Natural killer cell treated with Interleukin-12 subunit alpha and Interleukin-12 subunit beta and Interleukin-15 and Interleukin-18, amount 100 ng/mL, for 72 hours (primary cell): ENCODE results near the gene GALNT18. TPM values are rescaled to one million over a fixed set of nuclear protein-coding genes. Genes with fewer than 3 reads are reported as not detected.

Experiments used
- ATAC-seq, 2 donors: fragments of 150-1000 bp; cut with Tn5 transposase in 1 of 2; sonication (Bioruptor Pico), chemical (Tn5 transposase) in 1 of 2; 2 replicates each; pipeline ENCODE4 v1.10.0; 2021
- DNase-seq: peaks from one replicate; pipeline ENCODE4 v3.0.0; 2022; ENCODE audit warnings: low spot score
- H3K27ac Mint-ChIP-seq, 2 donors: 1 replicate in 1 of 2; 2 replicates in 1 of 2; pipeline ENCODE4 v1.8.0; 2022; ENCODE audit warnings: mixed read lengths in 2 of 2, mild to moderate bottlenecking in 1 of 2, moderate library complexity in 1 of 2
- H3K27me3 Mint-ChIP-seq, 2 donors: 1 replicate in 1 of 2; 2 replicates in 1 of 2; pipeline ENCODE4 v1.8.0; 2022; ENCODE audit warnings: mixed read lengths in 2 of 2
- H3K36me3 Mint-ChIP-seq: one replicate; pipeline ENCODE4 v1.8.0; 2022; ENCODE audit warnings: mixed read lengths
- H3K4me1 Mint-ChIP-seq, 2 donors: 1 replicate in 1 of 2; 2 replicates in 1 of 2; pipeline ENCODE4 v1.8.0; 2022; ENCODE audit warnings: low read depth in 2 of 2, mixed read lengths in 2 of 2, mild to moderate bottlenecking in 1 of 2
- H3K4me3 Mint-ChIP-seq: one replicate; pipeline ENCODE4 v1.8.0; 2022; ENCODE audit warnings: mixed read lengths
- H3K9me3 Mint-ChIP-seq: 2 replicates; pipeline ENCODE4 v1.8.0; 2022; ENCODE audit warnings: mixed read lengths
- total RNA-seq, 2 donors: library from RNA; stranded (reverse); gene quantifications; one replicate each; pipeline ENCODE4 v1.2.3, GENCODE V29; 2022

GALNT18 gene
- total RNA-seq, 2 donors from 2014 or later: 0.29 to 0.73 TPM

- Mint-ChIP-seq H3K27me3 (peaks cover 11 to 12% of the 10 kb centered on the region in 2 donors), H3K4me3 (no peak overlapping the region), H3K36me3 (peaks cover 9% of the 10 kb centered on the region), H3K4me1 (peaks cover 4 to 9% of the 10 kb centered on the region in 2 donors), H3K27ac (no peak overlapping the region), H3K9me3 (peaks cover 7% of the 10 kb centered on the region)
- ATAC-seq (no peak), DNase-seq (no peak)
Measured at GRCh38 chr11:11251394-11251970, 370.3 kb downstream of the GALNT18 start.

- H3K4me1 Mint-ChIP-seq: peaks cover 8 to 12% of the 10 kb centered on the region in 2 donors
- no peak overlapping the region for H3K4me3 Mint-ChIP-seq
- peaks cover 10% of the 10 kb centered on the region for H3K9me3 Mint-ChIP-seq
- no peak overlapping the region for H3K27ac Mint-ChIP-seq
- no peak for ATAC-seq
- H3K36me3 Mint-ChIP-seq: peaks cover 9% of the 10 kb centered on the region
- peaks cover 8 to 11% of the 10 kb centered on the region in 2 donors for H3K27me3 Mint-ChIP-seq
- DNase-seq: no peak
Measured at GRCh38 chr11:11250470-11250869, 371.3 kb downstream of the GALNT18 start.

- Mint-ChIP-seq H3K9me3 (peaks cover 10% of the 10 kb centered on the region), H3K4me3 (no peak overlapping the region), H3K36me3 (peaks cover 9% of the 10 kb centered on the region), H3K4me1 (peaks cover 8 to 12% of the 10 kb centered on the region in 2 donors), H3K27me3 (peaks cover 8 to 13% of the 10 kb centered on the region in 2 donors), H3K27ac (no peak overlapping the region)
- no peak for ATAC-seq
- DNase-seq: no peak
Measured at GRCh38 chr11:11247576-11247975, 374.2 kb downstream of the GALNT18 start.

- Mint-ChIP-seq H3K9me3 (peaks cover 10% of the 10 kb centered on the region), H3K4me3 (no peak overlapping the region), H3K36me3 (peaks cover 9% of the 10 kb centered on the region), H3K27ac (no peak overlapping the region), H3K4me1 (peaks cover 8 to 12% of the 10 kb centered on the region in 2 donors), H3K27me3 (peaks cover 6 to 13% of the 10 kb centered on the region in 2 donors)
- ATAC-seq: no peak
- DNase-seq: no peak
Measured at GRCh38 chr11:11247086-11247485, 374.7 kb downstream of the GALNT18 start.

- Mint-ChIP-seq H3K4me1 (peaks cover 8 to 12% of the 10 kb centered on the region in 2 donors), H3K4me3 (no peak overlapping the region), H3K9me3 (peaks cover 11% of the 10 kb centered on the region), H3K27ac (no peak overlapping the region), H3K36me3 (peaks cover 9% of the 10 kb centered on the region), H3K27me3 (peaks cover 0 to 11% of the 10 kb centered on the region in 2 donors)
- ATAC-seq: no peak
- DNase-seq: no peak
Measured at GRCh38 chr11:11246166-11246565, 375.6 kb downstream of the GALNT18 start.

GRCh38 chr11:11245453-11245852 lies 376.4 kb downstream of the GALNT18 start:
- Mint-ChIP-seq H3K36me3 (peaks cover 9% of the 10 kb centered on the region), H3K9me3 (peaks cover 12% of the 10 kb centered on the region), H3K27ac (no peak overlapping the region), H3K4me1 (peaks cover 8 to 12% of the 10 kb centered on the region in 2 donors), H3K4me3 (no peak overlapping the region), H3K27me3 (peaks cover 0 to 11% of the 10 kb centered on the region in 2 donors)
- no peak for ATAC-seq
- DNase-seq: no peak

GRCh38 chr11:11244470-11245080 lies 377.2 kb downstream of the GALNT18 start:
- H3K9me3 Mint-ChIP-seq: peaks cover 12% of the 10 kb centered on the region
- H3K36me3 Mint-ChIP-seq: peaks cover 9% of the 10 kb centered on the region
- ATAC-seq: no peak
- peaks cover 8 to 12% of the 10 kb centered on the region in 2 donors for H3K4me1 Mint-ChIP-seq
- H3K27me3 Mint-ChIP-seq: peaks cover 0 to 11% of the 10 kb centered on the region in 2 donors
- no peak overlapping the region for H3K27ac Mint-ChIP-seq
- DNase-seq: no peak
- no peak overlapping the region for H3K4me3 Mint-ChIP-seq

- peaks cover 0 to 11% of the 10 kb centered on the region in 2 donors for H3K27me3 Mint-ChIP-seq
- peak in 1 of 2 donors; percentile 40 for ATAC-seq
- no peak for DNase-seq
- peaks cover 8 to 12% of the 10 kb centered on the region in 2 donors for H3K4me1 Mint-ChIP-seq
- H3K27ac Mint-ChIP-seq: no peak overlapping the region
- peaks cover 12% of the 10 kb centered on the region for H3K9me3 Mint-ChIP-seq
- H3K4me3 Mint-ChIP-seq: no peak overlapping the region
- peaks cover 9% of the 10 kb centered on the region for H3K36me3 Mint-ChIP-seq
Measured at GRCh38 chr11:11243590-11244469, 378.0 kb downstream of the GALNT18 start.

- peaks cover 12% of the 10 kb centered on the region for H3K9me3 Mint-ChIP-seq
Measured at GRCh38 chr11:11243209-11243589, 378.6 kb downstream of the GALNT18 start.

GRCh38 chr11:11241284-11241683 lies 380.5 kb downstream of the GALNT18 start:
- peaks cover 0 to 11% of the 10 kb centered on the region in 2 donors for H3K27me3 Mint-ChIP-seq
- no peak overlapping the region for H3K4me3 Mint-ChIP-seq
- no peak for DNase-seq
- peaks cover 3% of the 10 kb centered on the region for H3K9me3 Mint-ChIP-seq
- no peak overlapping the region for H3K27ac Mint-ChIP-seq
- no peak for ATAC-seq
- peaks cover under 1 to 2% of the 10 kb centered on the region in 2 donors for H3K4me1 Mint-ChIP-seq
- H3K36me3 Mint-ChIP-seq: no peaks in the 10 kb centered on the region

More at GRCh38 chr11:11243209-11243589, 378.6 kb downstream of the GALNT18 start:
- peaks cover 0 to 11% of the 10 kb centered on the region in 2 donors for H3K27me3 Mint-ChIP-seq
- peaks cover 8 to 12% of the 10 kb centered on the region in 2 donors for H3K4me1 Mint-ChIP-seq
- DNase-seq (no peak), ATAC-seq (no peak)
- H3K36me3 Mint-ChIP-seq: peaks cover 9% of the 10 kb centered on the region
- no peak overlapping the region for H3K4me3 Mint-ChIP-seq
- no peak overlapping the region for H3K27ac Mint-ChIP-seq

GRCh38 chr11:11239959-11240358 lies 381.8 kb downstream of the GALNT18 start:
- H3K9me3 Mint-ChIP-seq: peaks cover 2% of the 10 kb centered on the region
- peaks cover 0 to 11% of the 10 kb centered on the region in 2 donors for H3K27me3 Mint-ChIP-seq
- no peak overlapping the region for H3K4me3 Mint-ChIP-seq
- DNase-seq (no peak), ATAC-seq (no peak)
- H3K4me1 Mint-ChIP-seq: no peaks in the 10 kb centered on the region
- no peaks in the 10 kb centered on the region for H3K36me3 Mint-ChIP-seq
- no peak overlapping the region for H3K27ac Mint-ChIP-seq

GRCh38 chr11:11237070-11237832 lies 384.6 kb downstream of the GALNT18 start:
- Mint-ChIP-seq H3K27me3 (peaks cover 0 to 5% of the 10 kb centered on the region in 2 donors), H3K4me1 (no peaks in the 10 kb centered on the region), H3K9me3 (peaks cover 2% of the 10 kb centered on the region), H3K4me3 (no peak overlapping the region), H3K36me3 (no peaks in the 10 kb centered on the region), H3K27ac (no peak overlapping the region)
- DNase-seq (no peak), ATAC-seq (no peak)

GRCh38 chr11:11236498-11237059 lies 385.2 kb downstream of the GALNT18 start:
- Mint-ChIP-seq H3K27me3 (peaks cover 0 to 3% of the 10 kb centered on the region in 2 donors), H3K27ac (no peak overlapping the region), H3K9me3 (peaks cover 2% of the 10 kb centered on the region), H3K4me1 (no peaks in the 10 kb centered on the region), H3K4me3 (no peak overlapping the region), H3K36me3 (no peaks in the 10 kb centered on the region)
- DNase-seq: no peak
- ATAC-seq: no peak
